K562 (cell line): Measurements from ENCODE around the gene TSTD1. TPM values are rescaled to one million over a fixed set of nuclear protein-coding genes. Genes with fewer than 3 reads are reported as not detected.

Experiments
- CCNT2 ChIP-seq: IDR thresholded peaks from 2 replicates; pipeline ENCODE4 v1.6.1; 2011; ENCODE audit warnings: borderline replicate concordance, low read depth, mild to moderate bottlenecking, moderate library complexity, mixed read lengths, low read length; ENCODE audit not compliant: insufficient read length; ENCODE audit errors: extremely low read depth
- CREM ChIP-seq: IDR thresholded peaks from 2 replicates; pipeline ENCODE4 v1.6.1; 2014; ENCODE audit warnings: antibody characterized with exemption, low read depth
- HDAC1 ChIP-seq, 2 experiments: fragments of 450-650 bp; IDR thresholded peaks; 2 replicates each; pipeline ENCODE4 v1.6.1; 2016 to 2017; ENCODE audit warnings: inconsistent platforms in 1 of 2, mild to moderate bottlenecking in 1 of 2, moderate library complexity in 1 of 2
- RB1 ChIP-seq: fragments of 450-650 bp; IDR thresholded peaks from 2 replicates; pipeline ENCODE4 v1.6.1; 2017; ENCODE audit warnings: low read depth, mild to moderate bottlenecking
- TAF9B ChIP-seq: fragments of 450-650 bp; IDR thresholded peaks from 2 replicates; pipeline ENCODE4 v1.6.1; 2018; ENCODE audit warnings: mild to moderate bottlenecking; ENCODE audit not compliant: partially characterized antibody
- TBP ChIP-seq: optimal IDR thresholded peaks from 2 replicates; pipeline ENCODE3; 2011; ENCODE audit warnings: low read depth, low read length, improper control_type of control experiment
- polyA plus RNA-seq, 8 experiments: library from polyadenylated mRNA; depleted of rRNA in 4 of 8; stranded (reverse) in 5 of 8; unstranded in 3 of 8; fragments of >200 nt; fragmentation: Nextera tagmentation in 2 of 8; fragmentation: Illumina TruSeq in 1 of 8; extraction: Ambion mirVana in 2 of 8; extraction: Trizol in 1 of 8; gene quantifications; 2 replicates each; pipeline versions ENCODE4 v1.2.1 to v1.2.3, GENCODE V29; 2011 to 2014; ENCODE audit warnings: inconsistent platforms in 1 of 8, missing spikeins in 1 of 8
- total RNA-seq, 7 experiments: library from RNA; depleted of rRNA in 6 of 7; stranded (reverse); fragments of >200 nt in 6 of 7; fragmentation: Illumina TruSeq in 2 of 7; extraction: Trizol in 2 of 7; gene quantifications; 2 replicates each; pipeline versions ENCODE4 v1.2.1 to v1.2.3, GENCODE V29; 2011 to 2021; ENCODE audit warnings: low replicate concordance in 1 of 7
- TF ChIP-seq, protein P1 (sequence below), 2 experiments: fragments of 450-650 bp; IDR thresholded peaks; 2 replicates each; pipeline ENCODE4 v1.6.1; 2018; ENCODE audit warnings: mild to moderate bottlenecking in 2 of 2, low read depth in 1 of 2; ENCODE audit not compliant: partially characterized antibody in 2 of 2
- TF ChIP-seq, protein P2 (sequence below), 2 experiments: fragments of 450-650 bp in 1 of 2; IDR thresholded peaks; 2 replicates each; pipeline ENCODE4 v1.6.1; 2011 to 2017; ENCODE audit warnings: low read depth in 2 of 2, antibody characterized with exemption in 1 of 2, borderline replicate concordance in 1 of 2, low read length in 1 of 2, mild to moderate bottlenecking in 1 of 2, mixed read lengths in 1 of 2; ENCODE audit not compliant: control insufficient read depth in 1 of 2
- TF ChIP-seq, protein P3 (sequence below): fragments of 450-650 bp; IDR thresholded peaks from 2 replicates; pipeline ENCODE4 v1.6.1; 2017; ENCODE audit warnings: antibody characterized with exemption, mild to moderate bottlenecking
- TF ChIP-seq, protein P4 (sequence below): fragments of 450-650 bp; IDR thresholded peaks from 2 replicates; pipeline ENCODE4 v1.6.1; 2014; ENCODE audit warnings: low read depth, mild to moderate bottlenecking, moderate library complexity, borderline replicate concordance
- TF ChIP-seq, protein P5 (sequence below): fragments of 250-450 bp; sonication (Bioruptor Pico); IDR thresholded peaks from 2 replicates; pipeline ENCODE4 v1.4.0; 2020

Gene TSTD1
- total and polyA plus RNA-seq, 9 of the 15 experiments (the other 6 are each of a cell fraction or from before 2014, with no cell fraction given) = 0.23 to 0.53 TPM; not detected in 7

DNA sequence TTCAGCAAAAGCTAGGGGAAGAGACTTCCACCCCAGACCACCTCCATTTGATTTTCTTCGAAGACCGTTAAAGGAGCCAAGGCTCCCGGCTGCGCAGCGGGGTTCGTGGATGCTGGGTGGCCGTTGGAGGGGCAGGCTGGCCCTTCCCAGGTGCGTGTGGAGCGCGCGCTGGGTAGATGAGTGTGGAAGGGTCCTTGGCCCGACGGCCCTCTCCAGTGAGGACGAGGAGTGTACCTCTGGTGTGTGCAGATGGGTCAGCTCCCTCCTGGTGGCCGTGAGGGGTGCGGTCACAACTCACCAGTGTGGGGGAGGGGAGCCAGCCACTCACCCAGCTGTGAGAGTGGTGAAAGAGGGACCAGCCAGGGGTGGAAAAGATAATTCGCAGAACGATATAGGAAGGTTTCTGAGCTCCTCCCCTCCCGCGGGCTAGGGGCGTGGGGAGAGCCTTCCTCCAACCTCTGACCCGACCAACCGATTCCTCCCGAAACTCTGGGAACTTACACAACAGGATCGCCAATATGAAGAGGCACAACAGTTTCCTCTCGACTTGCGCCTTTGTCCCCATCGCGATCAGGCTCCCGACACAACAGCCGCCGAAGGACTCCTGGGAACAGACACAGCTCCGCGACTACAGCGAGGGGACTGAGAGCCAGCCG, 18.1 kb downstream of the TSTD1 start, which contains the start of gene F11R (continued):
- TF ChIP-seq, protein P1, sequence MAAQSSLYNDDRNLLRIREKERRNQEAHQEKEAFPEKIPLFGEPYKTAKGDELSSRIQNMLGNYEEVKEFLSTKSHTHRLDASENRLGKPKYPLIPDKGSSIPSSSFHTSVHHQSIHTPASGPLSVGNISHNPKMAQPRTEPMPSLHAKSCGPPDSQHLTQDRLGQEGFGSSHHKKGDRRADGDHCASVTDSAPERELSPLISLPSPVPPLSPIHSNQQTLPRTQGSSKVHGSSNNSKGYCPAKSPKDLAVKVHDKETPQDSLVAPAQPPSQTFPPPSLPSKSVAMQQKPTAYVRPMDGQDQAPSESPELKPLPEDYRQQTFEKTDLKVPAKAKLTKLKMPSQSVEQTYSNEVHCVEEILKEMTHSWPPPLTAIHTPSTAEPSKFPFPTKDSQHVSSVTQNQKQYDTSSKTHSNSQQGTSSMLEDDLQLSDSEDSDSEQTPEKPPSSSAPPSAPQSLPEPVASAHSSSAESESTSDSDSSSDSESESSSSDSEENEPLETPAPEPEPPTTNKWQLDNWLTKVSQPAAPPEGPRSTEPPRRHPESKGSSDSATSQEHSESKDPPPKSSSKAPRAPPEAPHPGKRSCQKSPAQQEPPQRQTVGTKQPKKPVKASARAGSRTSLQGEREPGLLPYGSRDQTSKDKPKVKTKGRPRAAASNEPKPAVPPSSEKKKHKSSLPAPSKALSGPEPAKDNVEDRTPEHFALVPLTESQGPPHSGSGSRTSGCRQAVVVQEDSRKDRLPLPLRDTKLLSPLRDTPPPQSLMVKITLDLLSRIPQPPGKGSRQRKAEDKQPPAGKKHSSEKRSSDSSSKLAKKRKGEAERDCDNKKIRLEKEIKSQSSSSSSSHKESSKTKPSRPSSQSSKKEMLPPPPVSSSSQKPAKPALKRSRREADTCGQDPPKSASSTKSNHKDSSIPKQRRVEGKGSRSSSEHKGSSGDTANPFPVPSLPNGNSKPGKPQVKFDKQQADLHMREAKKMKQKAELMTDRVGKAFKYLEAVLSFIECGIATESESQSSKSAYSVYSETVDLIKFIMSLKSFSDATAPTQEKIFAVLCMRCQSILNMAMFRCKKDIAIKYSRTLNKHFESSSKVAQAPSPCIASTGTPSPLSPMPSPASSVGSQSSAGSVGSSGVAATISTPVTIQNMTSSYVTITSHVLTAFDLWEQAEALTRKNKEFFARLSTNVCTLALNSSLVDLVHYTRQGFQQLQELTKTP (IDR thresholded peaks at IDR 0.05; ENCODE audit: low read depth in 1 of 2, partially characterized antibody in 2 of 2) = peak in 1 of 2 experiments; percentile 60
- TF ChIP-seq, protein P2, sequence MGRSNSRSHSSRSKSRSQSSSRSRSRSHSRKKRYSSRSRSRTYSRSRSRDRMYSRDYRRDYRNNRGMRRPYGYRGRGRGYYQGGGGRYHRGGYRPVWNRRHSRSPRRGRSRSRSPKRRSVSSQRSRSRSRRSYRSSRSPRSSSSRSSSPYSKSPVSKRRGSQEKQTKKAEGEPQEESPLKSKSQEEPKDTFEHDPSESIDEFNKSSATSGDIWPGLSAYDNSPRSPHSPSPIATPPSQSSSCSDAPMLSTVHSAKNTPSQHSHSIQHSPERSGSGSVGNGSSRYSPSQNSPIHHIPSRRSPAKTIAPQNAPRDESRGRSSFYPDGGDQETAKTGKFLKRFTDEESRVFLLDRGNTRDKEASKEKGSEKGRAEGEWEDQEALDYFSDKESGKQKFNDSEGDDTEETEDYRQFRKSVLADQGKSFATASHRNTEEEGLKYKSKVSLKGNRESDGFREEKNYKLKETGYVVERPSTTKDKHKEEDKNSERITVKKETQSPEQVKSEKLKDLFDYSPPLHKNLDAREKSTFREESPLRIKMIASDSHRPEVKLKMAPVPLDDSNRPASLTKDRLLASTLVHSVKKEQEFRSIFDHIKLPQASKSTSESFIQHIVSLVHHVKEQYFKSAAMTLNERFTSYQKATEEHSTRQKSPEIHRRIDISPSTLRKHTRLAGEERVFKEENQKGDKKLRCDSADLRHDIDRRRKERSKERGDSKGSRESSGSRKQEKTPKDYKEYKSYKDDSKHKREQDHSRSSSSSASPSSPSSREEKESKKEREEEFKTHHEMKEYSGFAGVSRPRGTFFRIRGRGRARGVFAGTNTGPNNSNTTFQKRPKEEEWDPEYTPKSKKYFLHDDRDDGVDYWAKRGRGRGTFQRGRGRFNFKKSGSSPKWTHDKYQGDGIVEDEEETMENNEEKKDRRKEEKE (IDR thresholded peaks at IDR 0.05; ENCODE audit: borderline replicate concordance in 1 of 2, control insufficient read depth in 1 of 2, low read depth in 2 of 2, low read length in 1 of 2) = peak in 1 of 2 experiments; percentile 78; a peak in 1 of 4 replicates
- TF ChIP-seq CREM (peak; percentile 80), HDAC1 (IDR thresholded peaks at IDR 0.05) (peak; percentile 16 to 84; a peak in 2 of 4 replicates), TBP (peak; percentile 70), RB1 (peak; percentile 46; the same call in 1 of the 2 replicates), CCNT2 (peak; percentile 40), TAF9B (peak; percentile 93)
- TF ChIP-seq, protein P3, sequence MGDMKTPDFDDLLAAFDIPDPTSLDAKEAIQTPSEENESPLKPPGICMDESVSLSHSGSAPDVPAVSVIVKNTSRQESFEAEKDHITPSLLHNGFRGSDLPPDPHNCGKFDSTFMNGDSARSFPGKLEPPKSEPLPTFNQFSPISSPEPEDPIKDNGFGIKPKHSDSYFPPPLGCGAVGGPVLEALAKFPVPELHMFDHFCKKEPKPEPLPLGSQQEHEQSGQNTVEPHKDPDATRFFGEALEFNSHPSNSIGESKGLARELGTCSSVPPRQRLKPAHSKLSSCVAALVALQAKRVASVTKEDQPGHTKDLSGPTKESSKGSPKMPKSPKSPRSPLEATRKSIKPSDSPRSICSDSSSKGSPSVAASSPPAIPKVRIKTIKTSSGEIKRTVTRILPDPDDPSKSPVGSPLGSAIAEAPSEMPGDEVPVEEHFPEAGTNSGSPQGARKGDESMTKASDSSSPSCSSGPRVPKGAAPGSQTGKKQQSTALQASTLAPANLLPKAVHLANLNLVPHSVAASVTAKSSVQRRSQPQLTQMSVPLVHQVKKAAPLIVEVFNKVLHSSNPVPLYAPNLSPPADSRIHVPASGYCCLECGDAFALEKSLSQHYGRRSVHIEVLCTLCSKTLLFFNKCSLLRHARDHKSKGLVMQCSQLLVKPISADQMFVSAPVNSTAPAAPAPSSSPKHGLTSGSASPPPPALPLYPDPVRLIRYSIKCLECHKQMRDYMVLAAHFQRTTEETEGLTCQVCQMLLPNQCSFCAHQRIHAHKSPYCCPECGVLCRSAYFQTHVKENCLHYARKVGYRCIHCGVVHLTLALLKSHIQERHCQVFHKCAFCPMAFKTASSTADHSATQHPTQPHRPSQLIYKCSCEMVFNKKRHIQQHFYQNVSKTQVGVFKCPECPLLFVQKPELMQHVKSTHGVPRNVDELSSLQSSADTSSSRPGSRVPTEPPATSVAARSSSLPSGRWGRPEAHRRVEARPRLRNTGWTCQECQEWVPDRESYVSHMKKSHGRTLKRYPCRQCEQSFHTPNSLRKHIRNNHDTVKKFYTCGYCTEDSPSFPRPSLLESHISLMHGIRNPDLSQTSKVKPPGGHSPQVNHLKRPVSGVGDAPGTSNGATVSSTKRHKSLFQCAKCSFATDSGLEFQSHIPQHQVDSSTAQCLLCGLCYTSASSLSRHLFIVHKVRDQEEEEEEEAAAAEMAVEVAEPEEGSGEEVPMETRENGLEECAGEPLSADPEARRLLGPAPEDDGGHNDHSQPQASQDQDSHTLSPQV = peak; percentile 53; the same call in 1 of the 2 replicates
- TF ChIP-seq, protein P4, sequence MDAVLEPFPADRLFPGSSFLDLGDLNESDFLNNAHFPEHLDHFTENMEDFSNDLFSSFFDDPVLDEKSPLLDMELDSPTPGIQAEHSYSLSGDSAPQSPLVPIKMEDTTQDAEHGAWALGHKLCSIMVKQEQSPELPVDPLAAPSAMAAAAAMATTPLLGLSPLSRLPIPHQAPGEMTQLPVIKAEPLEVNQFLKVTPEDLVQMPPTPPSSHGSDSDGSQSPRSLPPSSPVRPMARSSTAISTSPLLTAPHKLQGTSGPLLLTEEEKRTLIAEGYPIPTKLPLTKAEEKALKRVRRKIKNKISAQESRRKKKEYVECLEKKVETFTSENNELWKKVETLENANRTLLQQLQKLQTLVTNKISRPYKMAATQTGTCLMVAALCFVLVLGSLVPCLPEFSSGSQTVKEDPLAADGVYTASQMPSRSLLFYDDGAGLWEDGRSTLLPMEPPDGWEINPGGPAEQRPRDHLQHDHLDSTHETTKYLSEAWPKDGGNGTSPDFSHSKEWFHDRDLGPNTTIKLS = peak; percentile 69
- TF ChIP-seq, protein P5, sequence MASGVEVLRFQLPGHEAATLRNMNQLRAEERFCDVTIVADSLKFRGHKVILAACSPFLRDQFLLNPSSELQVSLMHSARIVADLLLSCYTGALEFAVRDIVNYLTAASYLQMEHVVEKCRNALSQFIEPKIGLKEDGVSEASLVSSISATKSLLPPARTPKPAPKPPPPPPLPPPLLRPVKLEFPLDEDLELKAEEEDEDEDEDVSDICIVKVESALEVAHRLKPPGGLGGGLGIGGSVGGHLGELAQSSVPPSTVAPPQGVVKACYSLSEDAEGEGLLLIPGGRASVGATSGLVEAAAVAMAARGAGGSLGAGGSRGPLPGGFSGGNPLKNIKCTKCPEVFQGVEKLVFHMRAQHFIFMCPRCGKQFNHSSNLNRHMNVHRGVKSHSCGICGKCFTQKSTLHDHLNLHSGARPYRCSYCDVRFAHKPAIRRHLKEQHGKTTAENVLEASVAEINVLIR = no peak
